HepG2 (cell line): ENCODE results near the gene PIK3CD. TPM values are rescaled to one million over a fixed set of nuclear protein-coding genes. Genes with fewer than 3 reads are reported as not detected.

Experiments used
- CC2D1A ChIP-seq: sonication (generic); formaldehyde crosslinking; IDR thresholded peaks from 2 replicates; pipeline ENCODE4 v1.8.1; 2023; ENCODE audit warnings: mild to moderate bottlenecking, missing genetic modification reagents
- HDAC2 ChIP-seq: sonication (generic); formaldehyde crosslinking; IDR thresholded peaks from 2 replicates; pipeline ENCODE4 v1.4.0; 2020; ENCODE audit warnings: missing genetic modification reagents
- KAT8 ChIP-seq: IDR thresholded peaks from 2 replicates; pipeline ENCODE4 v1.6.1; 2016; ENCODE audit warnings: missing genetic modification reagents, missing compliant biosample characterization
- NFE2L1 ChIP-seq: sonication (generic); formaldehyde crosslinking; IDR thresholded peaks from 2 replicates; pipeline ENCODE4 v1.4.0; 2020; ENCODE audit warnings: missing genetic modification reagents, mild to moderate bottlenecking, borderline replicate concordance
- NR2C2 ChIP-seq: sonication (generic); formaldehyde crosslinking; IDR thresholded peaks from 2 replicates; pipeline ENCODE4 v1.4.0; 2020; ENCODE audit warnings: missing genetic modification reagents, mild to moderate bottlenecking, moderate library complexity, borderline replicate concordance
- PCBP1 ChIP-seq: fragments of 200-400 bp; formaldehyde crosslinking; IDR thresholded peaks from 2 replicates; pipeline ENCODE4 v1.6.1; 2017; ENCODE audit warnings: mild to moderate bottlenecking, low read depth, low read length, borderline replicate concordance
- SSRP1 ChIP-seq: IDR thresholded peaks from 2 replicates; pipeline ENCODE4 v1.6.1; 2016; ENCODE audit warnings: control low read depth
- TCF12 ChIP-seq, 2 experiments: fragments of 450-650 bp in 1 of 2; sonication (generic) in 1 of 2; formaldehyde crosslinking in 1 of 2; IDR thresholded peaks; 2 replicates each; pipeline versions ENCODE4 v1.6.1 to v1.8.0; 2017 to 2022; ENCODE audit warnings: antibody characterized with exemption in 1 of 2, mild to moderate bottlenecking in 1 of 2, missing genetic modification reagents in 1 of 2, moderate library complexity in 1 of 2
- ZBTB8A ChIP-seq: sonication (generic); formaldehyde crosslinking; IDR thresholded peaks from 2 replicates; pipeline ENCODE4 v1.4.0; 2020; ENCODE audit warnings: mild to moderate bottlenecking, low read depth, missing genetic modification reagents, borderline replicate concordance
- ZMYM2 ChIP-seq: sonication (generic); formaldehyde crosslinking; IDR thresholded peaks from 2 replicates; pipeline ENCODE4 v1.8.0; 2022; ENCODE audit warnings: mild to moderate bottlenecking, missing genetic modification reagents
- ZNF746 ChIP-seq: sonication (generic); formaldehyde crosslinking; IDR thresholded peaks from 2 replicates; pipeline ENCODE4 v1.8.0; 2022; ENCODE audit warnings: mild to moderate bottlenecking, missing genetic modification reagents
- ZNF761 ChIP-seq: sonication (generic); formaldehyde crosslinking; conservative IDR thresholded peaks from 2 replicates; pipeline ENCODE4 v1.4.0; 2020; ENCODE audit warnings: mild to moderate bottlenecking, missing genetic modification reagents
- polyA plus RNA-seq, 8 experiments: library from polyadenylated mRNA; depleted of rRNA in 3 of 8; stranded (reverse) in 7 of 8; unstranded in 1 of 8; fragments of >200 nt; fragmentation: Illumina TruSeq in 4 of 8; extraction: Trizol in 4 of 8; gene quantifications; 2 replicates each; pipeline versions ENCODE4 v1.2.1 to v1.2.3, GENCODE V29; 2011 to 2016; ENCODE audit warnings: low read depth in 4 of 8, missing spikeins in 1 of 8, mixed read lengths in 1 of 8; ENCODE audit not compliant: insufficient read depth in 1 of 8
- total RNA-seq, 5 experiments: library from RNA; depleted of rRNA; stranded (reverse); fragments of >200 nt; fragmentation: Illumina TruSeq; extraction: Trizol; gene quantifications; 2 replicates each; pipeline ENCODE4 v1.2.3, GENCODE V29; 2016; ENCODE audit warnings: low read depth in 1 of 5
- TF ChIP-seq, protein P1 (sequence below): sonication (generic); formaldehyde crosslinking; IDR thresholded peaks from 2 replicates; pipeline ENCODE4 v1.5.0; 2020; ENCODE audit warnings: missing genetic modification reagents, mild to moderate bottlenecking, borderline replicate concordance
- TF ChIP-seq, protein P2 (sequence below): IDR thresholded peaks from 2 replicates; pipeline ENCODE4 v1.6.1; 2016; ENCODE audit warnings: mild to moderate bottlenecking
- TF ChIP-seq, protein P3 (sequence below): sonication (generic); formaldehyde crosslinking; IDR thresholded peaks from 2 replicates; pipeline ENCODE4 v1.5.0; 2020; ENCODE audit warnings: missing genetic modification reagents, mild to moderate bottlenecking, borderline replicate concordance

The PIK3CD gene
- total and polyA plus RNA-seq, 2 of the 13 experiments (the other 11 are each of a cell fraction or from before 2014, with no cell fraction given) = 7.1 to 10.0 TPM

DNA sequence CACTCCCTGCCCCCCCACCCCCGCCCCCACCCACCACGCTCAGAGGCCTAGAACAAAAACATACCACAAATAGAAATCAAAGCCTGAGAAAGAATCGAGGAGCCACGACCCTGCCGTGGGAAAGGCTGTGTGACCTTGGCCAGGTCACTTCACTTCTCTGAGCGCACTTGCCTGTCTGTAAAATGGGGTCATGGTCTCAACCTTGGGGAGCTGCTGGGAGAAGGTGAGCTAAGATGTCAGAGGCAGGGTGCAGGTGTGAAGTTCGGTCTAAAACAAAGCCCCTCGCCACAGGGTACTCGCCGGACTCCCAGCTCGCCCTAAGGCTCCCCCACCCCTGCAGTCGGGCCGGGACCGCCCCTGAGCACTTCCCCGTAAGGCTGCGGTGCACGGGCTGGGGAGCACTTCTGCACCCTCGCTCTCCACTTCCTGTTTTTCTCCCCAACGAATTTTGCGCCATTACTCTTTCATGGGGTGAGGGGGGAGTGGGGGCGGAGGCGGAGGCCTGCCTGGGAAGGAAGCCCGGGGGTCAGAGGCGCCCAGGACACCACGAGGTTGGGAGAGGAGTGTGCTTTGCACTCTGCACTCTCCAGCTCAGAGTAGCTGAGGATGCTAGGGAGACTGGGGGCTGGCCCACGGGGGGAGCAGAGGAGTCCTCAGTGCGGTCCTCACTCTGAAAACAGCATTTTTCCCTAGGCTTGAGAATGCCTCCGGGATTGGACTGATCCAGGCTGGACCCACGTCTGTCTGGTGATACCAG lies 21.9 kb upstream of the PIK3CD start (continued):
- TF ChIP-seq ZBTB8A (CRISPR knock-in tag) = no peak
- no peak for TF ChIP-seq CC2D1A (CRISPR knock-in tag)
- no peak for TF ChIP-seq NFE2L1 (CRISPR knock-in tag)
- no peak for TF ChIP-seq SSRP1
- no peak for TF ChIP-seq ZMYM2 (CRISPR knock-in tag)
- TF ChIP-seq ZNF746 (CRISPR knock-in tag) = no peak
- TF ChIP-seq ZNF761 = no peak
- TF ChIP-seq HDAC2 (CRISPR knock-in tag) = no peak
- TF ChIP-seq, protein P1, sequence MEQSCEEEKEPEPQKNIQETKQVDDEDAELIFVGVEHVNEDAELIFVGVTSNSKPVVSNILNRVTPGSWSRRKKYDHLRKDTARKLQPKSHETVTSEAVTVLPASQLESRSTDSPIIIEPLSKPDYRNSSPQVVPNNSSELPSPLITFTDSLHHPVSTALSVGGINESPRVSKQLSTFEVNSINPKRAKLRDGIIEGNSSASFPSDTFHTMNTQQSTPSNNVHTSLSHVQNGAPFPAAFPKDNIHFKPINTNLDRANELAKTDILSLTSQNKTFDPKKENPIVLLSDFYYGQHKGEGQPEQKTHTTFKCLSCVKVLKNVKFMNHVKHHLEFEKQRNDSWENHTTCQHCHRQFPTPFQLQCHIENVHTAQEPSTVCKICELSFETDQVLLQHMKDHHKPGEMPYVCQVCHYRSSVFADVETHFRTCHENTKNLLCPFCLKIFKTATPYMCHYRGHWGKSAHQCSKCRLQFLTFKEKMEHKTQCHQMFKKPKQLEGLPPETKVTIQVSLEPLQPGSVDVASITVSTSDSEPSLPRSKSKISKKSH (CRISPR knock-in tag) = no peak
- TF ChIP-seq, protein P2, sequence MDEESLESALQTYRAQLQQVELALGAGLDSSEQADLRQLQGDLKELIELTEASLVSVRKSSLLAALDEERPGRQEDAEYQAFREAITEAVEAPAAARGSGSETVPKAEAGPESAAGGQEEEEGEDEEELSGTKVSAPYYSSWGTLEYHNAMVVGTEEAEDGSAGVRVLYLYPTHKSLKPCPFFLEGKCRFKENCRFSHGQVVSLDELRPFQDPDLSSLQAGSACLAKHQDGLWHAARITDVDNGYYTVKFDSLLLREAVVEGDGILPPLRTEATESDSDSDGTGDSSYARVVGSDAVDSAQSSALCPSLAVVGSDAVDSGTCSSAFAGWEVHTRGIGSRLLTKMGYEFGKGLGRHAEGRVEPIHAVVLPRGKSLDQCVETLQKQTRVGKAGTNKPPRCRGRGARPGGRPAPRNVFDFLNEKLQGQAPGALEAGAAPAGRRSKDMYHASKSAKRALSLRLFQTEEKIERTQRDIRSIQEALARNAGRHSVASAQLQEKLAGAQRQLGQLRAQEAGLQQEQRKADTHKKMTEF (CRISPR knock-in tag) = no peak
- no peak for TF ChIP-seq PCBP1
- no peak for TF ChIP-seq TCF12 (IDR thresholded peaks at IDR 0.05)
- TF ChIP-seq TCF12 (CRISPR knock-in tag; IDR thresholded peaks at IDR 0.05) = no peak
- TF ChIP-seq NR2C2 (CRISPR knock-in tag) = no peak
- no peak for TF ChIP-seq KAT8 (CRISPR knock-in tag)
- TF ChIP-seq, protein P3, sequence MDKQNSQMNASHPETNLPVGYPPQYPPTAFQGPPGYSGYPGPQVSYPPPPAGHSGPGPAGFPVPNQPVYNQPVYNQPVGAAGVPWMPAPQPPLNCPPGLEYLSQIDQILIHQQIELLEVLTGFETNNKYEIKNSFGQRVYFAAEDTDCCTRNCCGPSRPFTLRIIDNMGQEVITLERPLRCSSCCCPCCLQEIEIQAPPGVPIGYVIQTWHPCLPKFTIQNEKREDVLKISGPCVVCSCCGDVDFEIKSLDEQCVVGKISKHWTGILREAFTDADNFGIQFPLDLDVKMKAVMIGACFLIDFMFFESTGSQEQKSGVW (CRISPR knock-in tag) = no peak
